8988T (cell line): ENCODE data around the gene GRB10.
"Not testable (repeated sequence)": the region's sequence is repeated elsewhere in the genome, so short reads cannot be mapped to it uniquely, and the experiment has no call there.

Experiments used
- DNase-seq: peaks from one replicate; pipeline ENCODE4 v3.0.0; 2011

GRB10 gene

GRCh38 chr7:50596484-50596883 lies 186.2 kb downstream of the GRB10 start:
- DNase-seq = no peak

GRCh38 chr7:50595491-50596102 lies 187.1 kb downstream of the GRB10 start:
- no peak for DNase-seq

DNA sequence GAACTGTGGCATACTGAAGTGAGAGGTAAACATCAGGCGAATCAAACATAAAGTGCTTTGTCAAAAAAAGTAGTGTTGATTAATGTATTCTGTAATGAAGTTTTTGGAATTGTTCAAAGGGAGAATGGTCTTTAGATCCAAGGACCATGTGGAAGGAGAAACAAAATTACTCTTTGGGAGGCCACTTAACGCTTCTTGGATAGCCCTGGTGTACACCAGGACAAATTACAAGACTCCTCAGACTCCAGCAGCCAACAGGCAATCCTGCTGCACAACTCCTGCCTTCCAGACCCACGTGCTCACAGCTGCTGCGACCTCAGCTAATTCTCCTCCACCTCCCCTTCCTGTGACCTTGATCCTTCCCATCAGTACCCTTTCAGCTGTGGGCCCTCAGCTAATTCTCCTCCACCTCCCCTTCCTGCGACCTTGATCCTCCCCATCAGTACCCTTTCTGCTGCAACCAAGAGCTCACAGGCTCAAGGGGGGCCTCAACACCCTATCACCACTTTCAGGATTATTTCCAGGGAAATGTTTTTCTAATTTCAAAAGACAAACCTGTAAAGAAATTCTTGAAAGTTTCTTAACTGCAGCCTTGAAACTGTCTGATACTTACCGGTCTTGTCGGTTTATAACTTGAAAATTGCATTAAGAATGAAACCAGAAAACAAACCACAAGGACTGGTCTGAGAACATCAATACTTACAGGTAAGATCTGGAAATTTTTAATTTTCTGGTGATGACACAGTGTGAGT lies 187.8 kb downstream of the GRB10 start:
- no peak for DNase-seq

- no peak for DNase-seq
These were observed 188.6 kb downstream of the GRB10 start for GRCh38 chr7:50594136-50594535.

- DNase-seq = no peak
These were observed 189.8 kb downstream of the GRB10 start for GRCh38 chr7:50592940-50593339.

DNA sequence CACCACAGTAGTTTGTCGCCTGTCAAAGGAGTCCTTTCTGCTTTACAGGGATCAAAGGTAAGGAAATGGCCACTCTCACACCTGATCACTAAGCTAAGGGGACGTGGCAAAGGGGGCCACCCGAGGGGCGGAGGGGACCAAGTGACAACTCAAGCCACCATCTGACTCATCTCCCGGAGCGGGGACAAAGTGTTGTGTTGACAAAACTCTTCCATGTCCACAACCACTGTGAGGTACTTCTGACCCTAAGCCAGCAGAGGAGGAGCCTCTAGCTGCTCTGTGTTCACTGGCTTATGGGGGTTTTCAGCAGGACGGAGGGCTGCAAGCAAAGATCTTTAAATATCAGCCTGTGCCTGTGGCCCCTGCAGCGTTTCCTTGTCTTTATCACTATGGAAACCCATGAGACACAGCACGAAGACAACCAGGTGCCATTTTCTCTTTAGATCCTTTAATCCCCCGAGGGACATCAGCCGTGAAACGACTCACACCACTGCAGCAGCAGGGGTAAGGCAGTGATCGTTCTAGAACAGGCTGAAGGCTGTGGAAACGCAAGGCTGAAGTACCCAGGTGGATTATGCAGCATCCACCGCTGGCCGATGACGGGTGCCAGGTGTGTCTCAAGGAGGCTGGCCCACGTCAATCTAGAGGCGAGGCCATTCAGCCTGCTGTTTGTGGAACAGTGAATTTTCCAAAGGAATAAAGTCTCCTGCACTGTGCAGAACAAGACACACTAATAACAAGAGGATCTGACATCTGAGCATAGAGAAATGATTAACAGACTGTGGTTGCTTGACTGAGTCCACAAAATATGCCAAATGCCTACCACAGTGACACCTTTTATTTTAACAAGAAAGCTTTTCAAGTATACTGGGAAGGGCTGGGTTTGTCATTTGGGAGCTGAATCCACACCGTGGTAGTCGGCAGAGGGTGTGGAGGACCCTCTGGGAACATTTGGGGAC lies 190.9 kb downstream of the GRB10 start:
- DNase-seq = no peak

GRCh38 chr7:50591098-50591479 lies 191.6 kb downstream of the GRB10 start:
- no peak for DNase-seq

GRCh38 chr7:50590535-50590934 lies 192.2 kb downstream of the GRB10 start:
- no peak for DNase-seq

- DNase-seq = no peak
These were observed 193.3 kb downstream of the GRB10 start for GRCh38 chr7:50589364-50589763.

GRCh38 chr7:50588937-50589336 lies 193.8 kb downstream of the GRB10 start:
- no peak for DNase-seq

DNA sequence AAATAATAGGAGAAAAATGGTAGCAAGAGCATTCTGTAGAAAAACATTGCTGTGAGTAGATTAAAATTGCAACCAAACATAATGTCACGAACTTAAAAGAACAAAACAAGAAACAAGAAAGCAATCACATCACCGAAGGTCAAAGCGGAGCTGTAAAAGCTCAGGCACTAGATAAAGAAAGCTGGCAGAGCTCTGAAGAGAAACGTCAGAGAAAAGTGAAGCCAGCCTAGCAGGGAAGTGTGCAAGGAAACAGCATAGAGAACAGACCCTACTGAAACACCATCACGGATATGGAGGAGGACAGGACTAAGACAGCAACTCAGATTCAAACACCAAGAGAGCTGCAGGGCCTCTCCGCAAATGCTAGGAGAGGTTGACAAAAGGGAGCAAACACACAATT lies 195.0 kb downstream of the GRB10 start:
- no peak for DNase-seq

GRCh38 chr7:50584793-50585408 lies 197.8 kb downstream of the GRB10 start:
- DNase-seq = no peak

DNA sequence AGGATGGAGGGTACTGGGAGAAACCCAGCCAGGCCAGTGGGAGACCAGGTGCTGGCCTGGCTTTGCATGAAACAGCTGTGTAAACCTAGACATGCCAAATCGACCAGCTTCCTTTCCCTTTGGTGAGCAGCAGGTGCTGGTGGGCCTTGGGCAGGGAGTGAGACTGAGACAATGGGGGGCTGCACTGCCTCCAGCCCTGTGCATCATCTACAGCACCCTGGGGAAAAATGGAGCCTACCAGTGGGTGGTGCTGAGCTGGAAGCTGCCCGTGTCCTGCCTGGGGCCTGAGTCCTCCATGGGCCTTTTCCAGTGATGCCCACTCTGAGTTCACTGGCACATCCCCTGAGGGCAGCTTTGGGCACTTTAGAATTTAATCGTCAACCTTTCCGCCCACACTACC lies 198.3 kb downstream of the GRB10 start:
- no peak for DNase-seq

DNA sequence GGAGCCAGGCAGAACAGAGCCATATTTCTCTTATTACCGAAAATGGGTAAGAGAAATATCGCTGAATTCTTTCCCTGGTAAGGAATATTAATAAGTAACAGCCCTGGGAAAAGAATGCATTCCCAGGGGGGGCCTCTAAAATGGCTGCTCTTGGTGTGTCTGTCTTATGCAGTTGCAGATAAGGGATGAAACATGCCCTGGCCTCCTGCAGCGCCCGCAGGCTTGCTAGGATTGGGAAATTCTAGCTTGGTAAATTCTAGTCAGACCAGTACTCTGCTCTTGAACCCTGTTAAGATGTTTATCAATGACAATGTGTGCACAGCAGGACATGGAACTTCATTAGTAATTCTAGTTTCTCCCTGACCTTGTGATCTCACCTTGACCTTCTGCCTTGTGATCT lies 199.4 kb downstream of the GRB10 start:
- DNase-seq = not testable (repeated sequence)

- DNase-seq = not testable (repeated sequence)
These were observed 200.4 kb downstream of the GRB10 start for GRCh38 chr7:50582271-50582670.

- not testable (repeated sequence) for DNase-seq
These were observed 202.0 kb downstream of the GRB10 start for GRCh38 chr7:50580666-50581065.

DNA sequence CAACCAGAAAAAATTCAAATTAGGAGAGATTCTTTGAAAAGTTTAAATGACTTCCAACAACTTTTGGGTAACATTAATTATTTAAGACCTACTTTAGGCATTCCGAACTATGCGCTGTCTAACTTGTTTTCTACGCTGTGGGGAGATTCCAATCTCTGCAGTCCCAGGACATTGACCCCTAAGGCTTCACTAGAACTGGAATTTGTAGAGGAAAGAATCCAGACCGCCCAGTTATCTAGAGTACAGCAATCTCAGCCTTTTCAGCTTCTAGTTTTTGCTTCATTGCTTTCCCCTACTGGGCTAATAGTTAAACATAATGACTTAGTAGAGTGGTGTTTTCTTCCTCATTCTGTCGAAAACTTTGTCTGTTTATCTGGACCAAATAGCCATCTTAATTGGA lies 202.6 kb downstream of the GRB10 start:
- no peak for DNase-seq

GRCh38 chr7:50578105-50578504 lies 204.6 kb downstream of the GRB10 start:
- not testable (repeated sequence) for DNase-seq

DNA sequence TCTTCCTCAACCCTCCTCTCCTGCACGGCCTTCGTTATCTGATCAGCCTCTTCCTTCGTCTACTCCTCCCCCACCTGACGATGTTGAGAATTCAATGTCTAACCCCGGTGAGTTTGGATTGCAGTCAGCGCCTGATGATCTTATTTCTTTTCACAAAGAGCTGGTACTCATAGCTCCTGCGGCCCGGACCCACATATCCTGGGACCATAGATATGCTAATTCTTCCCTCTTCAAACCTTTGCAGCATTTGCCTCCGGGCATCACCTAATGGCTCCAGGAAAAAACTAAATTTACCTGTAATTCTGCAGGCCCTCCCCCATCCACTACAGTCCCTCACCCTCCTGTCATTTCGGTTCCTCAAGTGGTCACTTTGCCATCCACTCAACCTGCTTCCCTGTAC lies 205.1 kb downstream of the GRB10 start:
- DNase-seq = no peak

GRCh38 chr7:50576388-50576787 lies 206.3 kb downstream of the GRB10 start:
- DNase-seq = not testable (repeated sequence)

DNA sequence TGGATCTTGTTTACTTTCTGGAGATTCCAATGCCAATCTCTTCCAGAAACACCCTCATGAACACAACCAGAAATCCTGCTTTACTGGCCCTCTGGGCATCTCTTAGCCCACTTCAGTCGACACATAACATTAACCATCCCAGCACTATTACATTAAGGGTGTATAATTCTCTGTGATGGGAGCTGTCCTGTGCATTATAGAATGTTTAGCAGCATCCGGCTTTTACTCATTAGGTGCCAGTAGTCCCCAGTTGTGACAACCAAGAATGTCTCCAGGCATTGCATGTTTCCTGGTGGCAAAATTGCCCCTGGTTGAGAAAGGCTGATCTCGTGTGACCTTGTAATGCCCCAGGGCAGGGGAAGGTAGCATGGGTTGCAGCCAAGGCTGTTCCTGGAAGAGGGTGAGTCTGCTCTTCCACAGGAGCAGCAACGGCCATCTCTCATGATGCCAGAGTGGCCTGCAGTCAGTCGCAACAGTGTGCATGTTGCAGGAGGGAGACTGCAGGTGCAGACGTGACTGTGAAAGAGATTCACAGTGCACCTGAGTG lies 214.9 kb downstream of the GRB10 start:
- no peak for DNase-seq

GRCh38 chr7:50565977-50566376 lies 216.7 kb downstream of the GRB10 start:
- no peak for DNase-seq

GRCh38 chr7:50565559-50565916 lies 217.2 kb downstream of the GRB10 start:
- DNase-seq = no peak
